A673 (cell line): ENCODE data around the gene KLF7. TPM values are rescaled to one million over a fixed set of nuclear protein-coding genes. Genes with fewer than 3 reads are reported as not detected.
A peak's percentile ranks its signal among the peaks of the same experiment; 100 is the strongest.

Experiments used
- BruUV-seq: library from RNA; stranded (reverse); fragments of 400-500 nt; replicated peaks from 2 replicates; lab custom pipeline; 2021; lab: Mats Ljungman, UMichigan
- CTCF ChIA-PET: fragments of 300-600 bp; sonication (Branson Sonifier 250); formaldehyde crosslinking; loops from one replicate; lab custom pipeline; 2022; ENCODE audit warnings: antibody characterized with exemption; lab: Charles Lee
- POLR2A ChIA-PET: fragments of 300-600 bp; sonication (Branson Sonifier 250); formaldehyde crosslinking; loops from one replicate; lab custom pipeline; 2022; ENCODE audit warnings: antibody characterized with exemption; ENCODE audit not compliant: low non-redundant PET; lab: Charles Lee
- DNase-seq: peaks from one replicate; pipeline ENCODE4 v3.0.0-alpha.2; 2015; ENCODE audit warnings: low spot score
- H3K27ac ChIP-seq: fragments of 200-600 bp; sonication (generic); 2 replicates; pipeline ENCODE4 v1.5.1; 2016; ENCODE audit warnings: mixed run types, low read depth, mild to moderate bottlenecking, mixed read lengths, antibody characterized with exemption, low read length; ENCODE audit not compliant: poor library complexity, severe bottlenecking
- H3K27me3 ChIP-seq: fragments of 200-600 bp; sonication (generic); replicated peaks from 2 replicates; pipeline ENCODE4 v1.6.1; 2017; ENCODE audit warnings: mixed run types, low read depth, mild to moderate bottlenecking, mixed read lengths, antibody characterized with exemption, low read length; ENCODE audit not compliant: insufficient read depth, poor library complexity
- H3K36me3 ChIP-seq: fragments of 200-600 bp; sonication (generic); 2 replicates; pipeline ENCODE4 v1.6.1; 2016; ENCODE audit warnings: mixed run types, mild to moderate bottlenecking, mixed read lengths, antibody characterized with exemption, low read length; ENCODE audit not compliant: insufficient read depth, poor library complexity, severe bottlenecking
- H3K4me1 ChIP-seq: fragments of 200-600 bp; sonication (generic); 2 replicates; pipeline ENCODE4 v1.6.1; 2017; ENCODE audit warnings: mixed run types, mild to moderate bottlenecking, mixed read lengths, antibody characterized with exemption, low read length; ENCODE audit not compliant: insufficient read depth, poor library complexity, severe bottlenecking
- H3K4me3 ChIP-seq: fragments of 200-600 bp; sonication (generic); 2 replicates; pipeline ENCODE4 v1.5.1; 2016; ENCODE audit warnings: low read depth, mixed run types, mild to moderate bottlenecking, mixed read lengths, low read length; ENCODE audit not compliant: poor library complexity, severe bottlenecking
- H3K9me3 ChIP-seq: fragments of 200-600 bp; sonication (generic); 2 replicates; pipeline ENCODE4 v1.6.1; 2016; ENCODE audit warnings: mixed run types, low read depth, mild to moderate bottlenecking, mixed read lengths, antibody characterized with exemption, low read length; ENCODE audit not compliant: poor library complexity, severe bottlenecking
- CTCF ChIP-seq: fragments of 300-800, 200-600 bp; sonication (generic); conservative IDR thresholded peaks from 2 replicates; pipeline ENCODE4 v1.5.1; 2017; ENCODE audit warnings: low read depth, mild to moderate bottlenecking, antibody characterized with exemption, low read length, moderate library complexity, mixed read lengths
- EZH2 ChIP-seq: fragments of 200-600 bp; sonication (generic); IDR thresholded peaks from 2 replicates; pipeline ENCODE4 v1.6.1; 2017; ENCODE audit warnings: borderline replicate concordance, low read depth, mild to moderate bottlenecking, mixed read lengths, antibody characterized with exemption, low read length; ENCODE audit not compliant: poor library complexity, severe bottlenecking
- intact Hi-C: fragments of 100-400 bp; cut with micrococcal nuclease; formaldehyde crosslinking; loops from one replicate; pipeline ENCODE4 v1.10.0; 2022; ENCODE audit not compliant: unreplicated experiment
- total RNA-seq: library from RNA; stranded (reverse); gene quantifications from 2 replicates; pipeline ENCODE4 v1.2.3, GENCODE V29; 2021

KLF7 gene
- total RNA-seq, 1 experiment from 2014 or later = 16.4 TPM

DNA sequence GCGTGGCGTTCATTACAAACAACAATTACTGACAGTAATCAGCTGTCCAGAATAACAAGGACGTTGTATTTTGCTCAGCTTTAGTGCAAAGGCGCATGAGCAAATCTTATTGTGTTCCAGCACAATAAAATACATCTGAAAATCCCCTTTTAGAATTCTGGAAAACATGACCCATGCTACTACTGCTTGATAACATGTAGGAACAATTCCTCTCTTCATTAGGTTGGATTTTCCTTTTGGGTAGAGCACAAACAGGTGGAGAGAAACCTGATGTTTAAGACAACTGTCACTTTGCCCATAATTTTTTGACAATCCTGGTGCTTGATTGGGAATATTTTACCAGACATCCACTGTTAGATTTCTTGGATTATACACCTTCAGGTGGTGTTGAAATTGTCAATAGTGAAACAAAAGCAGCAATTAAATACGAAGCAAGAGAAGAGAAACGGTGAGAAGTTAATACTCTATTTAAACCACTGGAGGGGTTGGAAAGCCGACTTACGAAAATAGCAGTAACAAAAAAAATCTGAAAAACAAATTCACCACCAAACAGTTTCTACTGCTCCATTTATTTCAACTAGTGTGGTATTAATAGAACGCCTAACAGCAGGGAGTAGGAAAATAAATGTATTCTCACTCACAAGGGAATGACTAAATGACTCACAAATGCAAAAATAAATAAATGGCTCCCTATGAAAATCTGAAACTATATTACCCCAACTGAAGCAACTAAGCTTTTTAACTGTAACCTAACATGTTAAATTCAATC is 123.8 kb downstream of the KLF7 start:
- no peak for TF ChIP-seq EZH2
- TF ChIP-seq CTCF = no peak
- Histone ChIP-seq H3K9me3 (no peaks in the 10 kb centered on the region), H3K36me3 (no peaks in the 10 kb centered on the region), H3K4me3 (no peak overlapping the region), H3K27ac (no peak overlapping the region), H3K27me3 (no peaks in the 10 kb centered on the region), H3K4me1 (peaks cover 13% of the 10 kb centered on the region)
- DNase-seq = peak; percentile 25
- no TSS peak for BruUV-seq
- CTCF ChIA-PET = no interaction called here
- intact Hi-C loops = no loop called here
- POLR2A ChIA-PET = no interaction called here

GRCh38 chr2:207041279-207041678 is 124.5 kb downstream of the KLF7 start:
- no peaks in the 10 kb centered on the region for H3K36me3 ChIP-seq
- TF ChIP-seq EZH2 = no peak
- no peak for TF ChIP-seq CTCF
- ChIA-PET CTCF (no interaction called here), POLR2A (no interaction called here)
- intact Hi-C loops = no loop called here
- DNase-seq = no peak
- H3K4me3 ChIP-seq = no peak overlapping the region
- peaks cover 10% of the 10 kb centered on the region for H3K4me1 ChIP-seq
- BruUV-seq = no TSS peak
- no peaks in the 10 kb centered on the region for H3K9me3 ChIP-seq
- H3K27me3 ChIP-seq = no peaks in the 10 kb centered on the region
- no peak overlapping the region for H3K27ac ChIP-seq

GRCh38 chr2:207040696-207041095 is 125.1 kb downstream of the KLF7 start:
- H3K9me3 ChIP-seq = no peaks in the 10 kb centered on the region
- no TSS peak for BruUV-seq
- no peak overlapping the region for H3K4me3 ChIP-seq
- peaks cover 10% of the 10 kb centered on the region for H3K4me1 ChIP-seq
- no peaks in the 10 kb centered on the region for H3K36me3 ChIP-seq
- peak; percentile 42 for DNase-seq
- no peak overlapping the region for H3K27ac ChIP-seq
- TF ChIP-seq EZH2 (no peak), CTCF (no peak)
- CTCF ChIA-PET = no interaction called here
- H3K27me3 ChIP-seq = no peaks in the 10 kb centered on the region
- POLR2A ChIA-PET = no interaction called here
- intact Hi-C loops = no loop called here
